NCI-H1417 treated with DMSO at 0.1 percent for 48 hours (cell line): Measurements from ENCODE around the gene DNAJC2.
"Not testable (repeated sequence)": the region's sequence is repeated elsewhere in the genome, so short reads cannot be mapped to it uniquely, and the experiment has no call there.

Experiments used
- DNase-seq: peaks from one replicate; lab custom pipeline; 2025; lab: John Stamatoyannopoulos, UW

Gene DNAJC2

DNA sequence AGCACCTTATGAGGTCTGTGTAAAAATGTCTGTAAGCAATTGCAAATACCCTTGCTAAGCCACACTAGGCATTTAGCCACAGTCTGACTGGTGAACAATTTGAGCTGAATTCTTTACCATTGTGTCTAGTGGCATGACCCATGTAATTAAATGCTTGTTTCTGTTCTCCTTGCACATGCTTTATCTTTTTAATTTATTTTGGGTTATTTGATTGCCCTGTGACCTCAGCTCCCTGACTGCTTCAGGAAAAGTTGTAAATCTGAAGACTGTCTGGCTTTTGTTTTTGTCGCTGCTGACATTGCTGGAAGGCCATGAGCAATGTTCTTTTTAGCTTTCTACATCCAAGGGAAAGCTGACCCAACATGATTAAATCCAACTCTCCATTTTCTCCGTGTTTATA, 78.3 kb downstream of the DNAJC2 start:
- not testable (repeated sequence) for DNase-seq

DNA sequence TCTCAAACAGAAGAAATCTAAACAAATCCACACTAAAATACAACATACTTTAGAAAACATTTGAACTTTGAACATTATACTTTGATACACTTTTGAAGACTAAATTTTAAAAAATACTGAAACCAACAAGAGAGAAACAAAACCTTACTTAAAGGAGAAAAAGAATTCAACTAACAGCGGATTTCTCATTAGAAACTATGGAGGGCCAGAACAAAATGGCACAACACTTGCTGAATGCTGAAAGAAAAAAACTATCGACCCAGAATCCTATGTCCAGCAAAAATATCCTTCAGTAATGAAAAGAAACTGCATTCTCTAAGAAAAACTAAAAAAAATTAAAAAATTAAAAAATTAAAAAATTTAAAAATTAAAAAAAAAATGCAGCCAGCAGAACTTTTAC, 80.5 kb downstream of the DNAJC2 start:
- not testable (repeated sequence) for DNase-seq
